T-cell (primary cell): Measurements from ENCODE around the gene WDR20. TPM values are rescaled to one million over a fixed set of nuclear protein-coding genes. Genes with fewer than 3 reads are reported as not detected.

Experiments
- ATAC-seq, 4 experiments: fragments of 200-7000 bp in 3 of 4; fragments of 150-1000 bp in 1 of 4; cut with Tn5 transposase; replicated peaks in 1 of 4; 1 replicate in 3 of 4; 2 replicates in 1 of 4; pipeline ENCODE4 v1.10.0; 2021; ENCODE audit warnings: moderate library complexity in 3 of 4, mild to moderate bottlenecking in 2 of 4, moderate number of reproducible peaks in 1 of 4
- CTCF ChIA-PET, 2 donors: fragments of 300-600 bp; sonication (Branson Sonifier 250); formaldehyde crosslinking; loops; one replicate each; lab custom pipeline; 2022; ENCODE audit warnings: antibody characterized with exemption in 2 of 2; lab: Charles Lee
- POLR2A ChIA-PET, 2 donors: fragments of 300-600 bp; sonication (Branson Sonifier 250); formaldehyde crosslinking; loops; one replicate each; lab custom pipeline; 2022; ENCODE audit warnings: antibody characterized with exemption in 2 of 2; lab: Charles Lee
- DNase-seq, 35 experiments: peaks; one replicate each; pipeline versions ENCODE4 v3.0.0 to v3.0.0-alpha.2; 2013 to 2023
- H3K27ac ChIP-seq: one replicate; pipeline ENCODE4 v1.5.1; 2013; ENCODE audit warnings: low read length
- H3K27me3 ChIP-seq, 2 experiments: replicated peaks in 1 of 2; 1 replicate in 1 of 2; 2 replicates in 1 of 2; pipeline versions ENCODE4 v1.6.1 to v1.7.0; 2013; ENCODE audit warnings: low read length in 1 of 2, mixed read lengths in 1 of 2; ENCODE audit not compliant: control insufficient read depth in 2 of 2, insufficient read depth in 2 of 2; ENCODE audit errors: extremely low read depth in 1 of 2
- H3K36me3 ChIP-seq, 2 donors: 1 replicate in 1 of 2; 2 replicates in 1 of 2; pipeline versions ENCODE4 v1.6.1 to v1.7.0; 2013; ENCODE audit warnings: low read length in 1 of 2; ENCODE audit not compliant: control insufficient read depth in 2 of 2, insufficient read depth in 1 of 2; ENCODE audit errors: extremely low read depth in 1 of 2
- H3K4me1 ChIP-seq, 2 experiments: 1 replicate in 1 of 2; 2 replicates in 1 of 2; pipeline versions ENCODE4 v1.6.1 to v1.7.0; 2013; ENCODE audit warnings: low read length in 2 of 2, mixed read lengths in 1 of 2; ENCODE audit not compliant: insufficient read depth in 2 of 2, control insufficient read depth in 1 of 2; ENCODE audit errors: extremely low read depth in 1 of 2
- H3K4me3 ChIP-seq, 2 donors: 1 replicate in 1 of 2; 2 replicates in 1 of 2; pipeline versions ENCODE4 v1.5.1 to v1.7.0; 2013; ENCODE audit warnings: mild to moderate bottlenecking in 2 of 2, low read length in 1 of 2, moderate library complexity in 1 of 2; ENCODE audit not compliant: control insufficient read depth in 1 of 2; ENCODE audit errors: extremely low read depth in 1 of 2
- H3K9me3 ChIP-seq: 2 replicates; pipeline ENCODE4 v1.7.0; 2013
- H3K27ac Mint-ChIP-seq, 2 donors: one replicate each; pipeline ENCODE4 v1.8.0; 2020 to 2021; ENCODE audit warnings: mild to moderate bottlenecking in 2 of 2, mixed read lengths in 2 of 2
- H3K27me3 Mint-ChIP-seq, 2 donors: one replicate each; pipeline ENCODE4 v1.8.0; 2021 to 2022; ENCODE audit warnings: mixed read lengths in 2 of 2
- H3K36me3 Mint-ChIP-seq: one replicate; pipeline ENCODE4 v1.8.0; 2021; ENCODE audit warnings: mixed read lengths
- H3K4me1 Mint-ChIP-seq, 3 donors: one replicate each; pipeline ENCODE4 v1.8.0; 2020 to 2022; ENCODE audit warnings: mixed read lengths in 3 of 3, mild to moderate bottlenecking in 1 of 3
- H3K4me3 Mint-ChIP-seq, 3 donors: one replicate each; pipeline ENCODE4 v1.8.0; 2020 to 2022; ENCODE audit warnings: mild to moderate bottlenecking in 3 of 3, mixed read lengths in 3 of 3, moderate library complexity in 3 of 3
- H3K9me3 Mint-ChIP-seq, 3 donors: one replicate each; pipeline ENCODE4 v1.8.0; 2020 to 2022; ENCODE audit warnings: mixed read lengths in 3 of 3
- WGBS: methylation state at CpG from one replicate; pipeline ENCODE4 v1.1.5; 2013; ENCODE audit warnings: missing lambda C conversion rate; ENCODE audit not compliant: insufficient coverage; 5-methylcytosine and 5-hydroxymethylcytosine counted together
- total RNA-seq, 35 experiments: library from RNA in 6 of 35; stranded (reverse) in 6 of 35; fragments of 120-200 nt in 1 of 35; gene quantifications; one replicate each; pipeline versions ENCODE4 v1.2.1 to v1.2.4 and lab custom pipeline; 2013 to 2026

WDR20 gene
- total RNA-seq, 5 donors from 2014 or later (not counting 1 experiment from before 2014, with no cell fraction given), result 38.9 to 53.1 (median 49.5) TPM

- Histone ChIP-seq H3K27ac (no peak overlapping the region), H3K4me3 (no peak overlapping the region), H3K9me3 (no peaks in the 10 kb centered on the region), H3K36me3 (no peaks in the 10 kb centered on the region), H3K27me3 (peaks cover 0 to under 1% of the 10 kb centered on the region in 2 experiments), H3K4me1 (no peaks in the 10 kb centered on the region)
- Mint-ChIP-seq H3K36me3 (no peaks in the 10 kb centered on the region), H3K27me3 (no peaks in the 10 kb centered on the region), H3K4me1 (no peaks in the 10 kb centered on the region), H3K9me3 (no peaks in the 10 kb centered on the region), H3K27ac (no peak overlapping the region), H3K4me3 (no peak overlapping the region)
- 88% methylated on average over 5 of the region's 8 CpGs for WGBS
- CTCF ChIA-PET, result no interaction called here
- DNase-seq, result no peak
- no peak for ATAC-seq
- POLR2A ChIA-PET, result no interaction called here
These were observed 108.4 kb downstream of the WDR20 start for GRCh38 chr14:102248121-102248520.

- Histone ChIP-seq H3K9me3 (no peaks in the 10 kb centered on the region), H3K27me3 (peaks cover 0 to 3% of the 10 kb centered on the region in 2 experiments), H3K36me3 (no peaks in the 10 kb centered on the region), H3K4me1 (no peaks in the 10 kb centered on the region), H3K4me3 (no peak overlapping the region), H3K27ac (no peak overlapping the region)
- Mint-ChIP-seq H3K27ac (no peak overlapping the region), H3K27me3 (no peaks in the 10 kb centered on the region), H3K4me1 (no peaks in the 10 kb centered on the region), H3K4me3 (no peak overlapping the region), H3K36me3 (no peaks in the 10 kb centered on the region), H3K9me3 (no peaks in the 10 kb centered on the region)
- ATAC-seq (no peak), DNase-seq (no peak)
- ChIA-PET POLR2A (no interaction called here), CTCF (no interaction called here)
- 90% methylated on average over 10 of the region's 12 CpGs for WGBS
These were observed 109.3 kb downstream of the WDR20 start for GRCh38 chr14:102249041-102249440.

GRCh38 chr14:102249981-102250380 is 110.3 kb downstream of the WDR20 start:
- DNase-seq, result no peak
- ChIA-PET POLR2A (no interaction called here), CTCF (no interaction called here)
- Histone ChIP-seq H3K36me3 (no peaks in the 10 kb centered on the region), H3K9me3 (no peaks in the 10 kb centered on the region), H3K27me3 (peaks cover 0 to 3% of the 10 kb centered on the region in 2 experiments), H3K4me1 (no peaks in the 10 kb centered on the region), H3K27ac (no peak overlapping the region), H3K4me3 (no peak overlapping the region)
- no peak for ATAC-seq
- no peaks in the 10 kb centered on the region for H3K4me1 Mint-ChIP-seq
- no peaks in the 10 kb centered on the region for H3K36me3 Mint-ChIP-seq
- H3K9me3 Mint-ChIP-seq, result no peaks in the 10 kb centered on the region
- H3K27me3 Mint-ChIP-seq, result no peaks in the 10 kb centered on the region
- WGBS, result 100% methylated on average over 1 of the region's 6 CpGs
- no peak overlapping the region for H3K4me3 Mint-ChIP-seq
- no peak overlapping the region for H3K27ac Mint-ChIP-seq

- Mint-ChIP-seq H3K9me3 (no peaks in the 10 kb centered on the region), H3K36me3 (no peaks in the 10 kb centered on the region), H3K4me1 (no peaks in the 10 kb centered on the region), H3K27me3 (no peaks in the 10 kb centered on the region), H3K27ac (no peak overlapping the region), H3K4me3 (no peak overlapping the region)
- Histone ChIP-seq H3K27ac (no peak overlapping the region), H3K4me3 (no peak overlapping the region), H3K27me3 (peaks cover 0 to 3% of the 10 kb centered on the region in 2 experiments), H3K36me3 (no peaks in the 10 kb centered on the region), H3K9me3 (no peaks in the 10 kb centered on the region), H3K4me1 (no peaks in the 10 kb centered on the region)
- CTCF ChIA-PET, result interaction anchor here in 1 of 2 donors (0.6 kb wide), 1 partner anchor 11 kb away, joined by 4 read pairs; no protein-coding TSS in a partner anchor
- ATAC-seq (no peak), DNase-seq (no peak)
- 94% methylated on average over 12 of the region's 15 CpGs for WGBS
- POLR2A ChIA-PET, result no interaction called here
These were observed 110.9 kb downstream of the WDR20 start for GRCh38 chr14:102250636-102251035.

GRCh38 chr14:102251161-102251560 is 111.5 kb downstream of the WDR20 start:
- no peaks in the 10 kb centered on the region for H3K36me3 ChIP-seq
- no peaks in the 10 kb centered on the region for H3K9me3 ChIP-seq
- H3K4me3 Mint-ChIP-seq, result no peak overlapping the region
- POLR2A ChIA-PET, result no interaction called here
- H3K27ac ChIP-seq, result no peak overlapping the region
- DNase-seq (no peak), ATAC-seq (no peak)
- CTCF ChIA-PET, result interaction anchor here in 1 of 2 donors (0.6 kb wide), 1 partner anchor 10 kb away, joined by 4 read pairs; no protein-coding TSS in a partner anchor
- H3K4me1 ChIP-seq, result no peaks in the 10 kb centered on the region
- H3K9me3 Mint-ChIP-seq, result no peaks in the 10 kb centered on the region
- no peaks in the 10 kb centered on the region for H3K4me1 Mint-ChIP-seq
- no peak overlapping the region for H3K4me3 ChIP-seq
- peaks cover 0 to 3% of the 10 kb centered on the region in 2 experiments for H3K27me3 ChIP-seq
- no peaks in the 10 kb centered on the region for H3K27me3 Mint-ChIP-seq
- no peaks in the 10 kb centered on the region for H3K36me3 Mint-ChIP-seq
- 100% methylated on average over 2 of the region's 8 CpGs for WGBS
- H3K27ac Mint-ChIP-seq, result no peak overlapping the region

GRCh38 chr14:102252834-102253801 is 113.4 kb downstream of the WDR20 start:
- Histone ChIP-seq H3K4me3 (no peak overlapping the region), H3K4me1 (no peaks in the 10 kb centered on the region), H3K27ac (no peak overlapping the region), H3K9me3 (no peaks in the 10 kb centered on the region), H3K27me3 (peaks cover 0 to 8% of the 10 kb centered on the region in 2 experiments), H3K36me3 (no peaks in the 10 kb centered on the region)
- ChIA-PET POLR2A (no interaction called here), CTCF (no interaction called here)
- no peak overlapping the region for H3K4me3 Mint-ChIP-seq
- H3K9me3 Mint-ChIP-seq, result no peaks in the 10 kb centered on the region
- no peaks in the 10 kb centered on the region for H3K4me1 Mint-ChIP-seq
- WGBS, result 81% methylated on average over 9 of the region's 21 CpGs
- H3K27ac Mint-ChIP-seq, result no peak overlapping the region
- DNase-seq (no peak), ATAC-seq (no peak)
- no peaks in the 10 kb centered on the region for H3K36me3 Mint-ChIP-seq
- H3K27me3 Mint-ChIP-seq, result no peaks in the 10 kb centered on the region
